Measurements from ENCODE around the gene CNTNAP5. TPM values are rescaled to one million over a fixed set of nuclear protein-coding genes. Genes with fewer than 3 reads are reported as not detected.

Gene CNTNAP5
- total and polyA plus RNA-seq, 9 of the 15 experiments (the other 6 are each of a cell fraction or from before 2014, with no cell fraction given): not detected

DNA sequence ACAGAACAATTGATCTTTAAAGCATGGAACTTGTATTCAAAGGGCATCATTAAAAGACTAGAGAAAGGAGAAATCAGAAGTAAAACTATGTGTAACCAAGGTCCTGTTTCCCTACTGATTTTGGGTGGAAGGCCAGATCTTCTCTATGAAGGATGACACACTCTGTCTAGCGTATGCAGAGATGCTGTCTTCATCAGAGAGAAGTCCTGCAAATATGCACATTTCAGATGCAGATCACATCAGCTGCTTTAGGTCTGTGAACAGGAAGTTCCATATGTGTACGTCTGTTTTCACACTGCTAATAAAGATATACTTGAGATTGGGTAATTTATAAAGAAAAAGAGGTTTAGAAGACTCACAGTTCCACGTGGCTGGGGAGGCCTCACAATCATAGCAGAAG lies 857.3 kb downstream of the CNTNAP5 start:
- CTCF ChIA-PET (ENCODE audit: low intra/inter-chr PET ratio): no interaction called here
- no peak overlapping the region for H3K27ac ChIP-seq (ENCODE audit: extremely low read depth, low read depth, low read length)
- no TSS peak for BruUV-seq (replicated peaks)
- no peak overlapping the region for H3K9ac ChIP-seq (ENCODE audit: insufficient read depth in 1 of 2, low read depth in 2 of 2, low read length in 2 of 2)
- no peak overlapping the region for H3K4me2 ChIP-seq (ENCODE audit: insufficient read depth, low read length)
- H3K4me3 ChIP-seq: no peak overlapping the region
- FAIRE-seq (no peak), DNase-seq (ENCODE audit: extremely low read depth in 1 of 4, low spot score in 3 of 4) (no peak), ATAC-seq (no peak)
- H2AFZ ChIP-seq (ENCODE audit: low read depth, low read length): no peak overlapping the region
- no peaks in the 10 kb centered on the region; the same call in 1 of the 2 replicates for H3K9me3 ChIP-seq (replicated peaks; ENCODE audit: control insufficient read depth, insufficient read depth, low read depth, low read length)
- no peaks in the 10 kb centered on the region for H4K20me1 ChIP-seq (replicated peaks; ENCODE audit: control insufficient read depth, insufficient read depth, low read length)
- no peaks in the 10 kb centered on the region for H3K9me1 ChIP-seq (ENCODE audit: control insufficient read depth, insufficient read depth, low read length)
- H3K27me3 ChIP-seq (ENCODE audit: control insufficient read depth in 2 of 2, insufficient read depth in 2 of 2, low read length in 2 of 2): no peaks in the 10 kb centered on the region
- no peaks in the 10 kb centered on the region for H3K79me2 ChIP-seq (ENCODE audit: control insufficient read depth, insufficient read depth, low read length)
- WGBS (ENCODE audit: insufficient coverage, low coverage, missing lambda C conversion rate): 2% methylated on average over 3 of the region's 3 CpGs
- no peaks in the 10 kb centered on the region for H3K36me3 ChIP-seq (ENCODE audit: control insufficient read depth, insufficient read depth, low read length)
- H3K4me1 ChIP-seq (replicated peaks in 1 of 2; ENCODE audit: control insufficient read depth in 2 of 2, insufficient read depth in 2 of 2, low read length in 2 of 2): no peaks in the 10 kb centered on the region
- POLR2A ChIA-PET: no interaction called here
- intact Hi-C loops (cut with micrococcal nuclease): no loop called here
- in situ Hi-C loops (cut with MboI): no loop called here
- no peak for TF ChIP-seq SAFB (IDR thresholded peaks at IDR 0.05; ENCODE audit: borderline replicate concordance, low read depth, low read length)
- no peak for TF ChIP-seq STAT5A (IDR thresholded peaks at IDR 0.05; ENCODE audit: borderline replicate concordance, low read length)
- no peak for TF ChIP-seq KAT7 (CRISPR knock-in tag; IDR thresholded peaks at IDR 0.05; ENCODE audit: borderline replicate concordance)
- no peak for TF ChIP-seq ZNF384 (IDR thresholded peaks at IDR 0.05; ENCODE audit: low read depth, low read length)
- TF ChIP-seq, protein P1, sequence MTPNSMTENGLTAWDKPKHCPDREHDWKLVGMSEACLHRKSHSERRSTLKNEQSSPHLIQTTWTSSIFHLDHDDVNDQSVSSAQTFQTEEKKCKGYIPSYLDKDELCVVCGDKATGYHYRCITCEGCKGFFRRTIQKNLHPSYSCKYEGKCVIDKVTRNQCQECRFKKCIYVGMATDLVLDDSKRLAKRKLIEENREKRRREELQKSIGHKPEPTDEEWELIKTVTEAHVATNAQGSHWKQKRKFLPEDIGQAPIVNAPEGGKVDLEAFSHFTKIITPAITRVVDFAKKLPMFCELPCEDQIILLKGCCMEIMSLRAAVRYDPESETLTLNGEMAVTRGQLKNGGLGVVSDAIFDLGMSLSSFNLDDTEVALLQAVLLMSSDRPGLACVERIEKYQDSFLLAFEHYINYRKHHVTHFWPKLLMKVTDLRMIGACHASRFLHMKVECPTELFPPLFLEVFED (CRISPR knock-in tag; conservative IDR thresholded peaks at IDR 0.05): no peak
- TF ChIP-seq NFIC (IDR thresholded peaks at IDR 0.05): no peak
- TF ChIP-seq, protein P2, sequence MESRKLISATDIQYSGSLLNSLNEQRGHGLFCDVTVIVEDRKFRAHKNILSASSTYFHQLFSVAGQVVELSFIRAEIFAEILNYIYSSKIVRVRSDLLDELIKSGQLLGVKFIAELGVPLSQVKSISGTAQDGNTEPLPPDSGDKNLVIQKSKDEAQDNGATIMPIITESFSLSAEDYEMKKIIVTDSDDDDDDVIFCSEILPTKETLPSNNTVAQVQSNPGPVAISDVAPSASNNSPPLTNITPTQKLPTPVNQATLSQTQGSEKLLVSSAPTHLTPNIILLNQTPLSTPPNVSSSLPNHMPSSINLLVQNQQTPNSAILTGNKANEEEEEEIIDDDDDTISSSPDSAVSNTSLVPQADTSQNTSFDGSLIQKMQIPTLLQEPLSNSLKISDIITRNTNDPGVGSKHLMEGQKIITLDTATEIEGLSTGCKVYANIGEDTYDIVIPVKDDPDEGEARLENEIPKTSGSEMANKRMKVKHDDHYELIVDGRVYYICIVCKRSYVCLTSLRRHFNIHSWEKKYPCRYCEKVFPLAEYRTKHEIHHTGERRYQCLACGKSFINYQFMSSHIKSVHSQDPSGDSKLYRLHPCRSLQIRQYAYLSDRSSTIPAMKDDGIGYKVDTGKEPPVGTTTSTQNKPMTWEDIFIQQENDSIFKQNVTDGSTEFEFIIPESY (CRISPR knock-in tag; IDR thresholded peaks at IDR 0.05): no peak
- TF ChIP-seq SIN3A (IDR thresholded peaks at IDR 0.05; ENCODE audit: borderline replicate concordance in 2 of 2, control insufficient read depth in 1 of 2, low read depth in 2 of 2, low read length in 2 of 2): no peak
- TF ChIP-seq SIRT6 (IDR thresholded peaks at IDR 0.05; ENCODE audit: low read depth, low read length): no peak
- TF ChIP-seq ZNF324 (CRISPR knock-in tag; IDR thresholded peaks at IDR 0.05): no peak
- TF ChIP-seq, protein P3, sequence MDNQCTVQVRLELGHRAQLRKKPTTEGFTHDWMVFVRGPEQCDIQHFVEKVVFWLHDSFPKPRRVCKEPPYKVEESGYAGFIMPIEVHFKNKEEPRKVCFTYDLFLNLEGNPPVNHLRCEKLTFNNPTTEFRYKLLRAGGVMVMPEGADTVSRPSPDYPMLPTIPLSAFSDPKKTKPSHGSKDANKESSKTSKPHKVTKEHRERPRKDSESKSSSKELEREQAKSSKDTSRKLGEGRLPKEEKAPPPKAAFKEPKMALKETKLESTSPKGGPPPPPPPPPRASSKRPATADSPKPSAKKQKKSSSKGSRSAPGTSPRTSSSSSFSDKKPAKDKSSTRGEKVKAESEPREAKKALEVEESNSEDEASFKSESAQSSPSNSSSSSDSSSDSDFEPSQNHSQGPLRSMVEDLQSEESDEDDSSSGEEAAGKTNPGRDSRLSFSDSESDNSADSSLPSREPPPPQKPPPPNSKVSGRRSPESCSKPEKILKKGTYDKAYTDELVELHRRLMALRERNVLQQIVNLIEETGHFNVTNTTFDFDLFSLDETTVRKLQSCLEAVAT (IDR thresholded peaks at IDR 0.05): no peak
- TF ChIP-seq, protein P4, sequence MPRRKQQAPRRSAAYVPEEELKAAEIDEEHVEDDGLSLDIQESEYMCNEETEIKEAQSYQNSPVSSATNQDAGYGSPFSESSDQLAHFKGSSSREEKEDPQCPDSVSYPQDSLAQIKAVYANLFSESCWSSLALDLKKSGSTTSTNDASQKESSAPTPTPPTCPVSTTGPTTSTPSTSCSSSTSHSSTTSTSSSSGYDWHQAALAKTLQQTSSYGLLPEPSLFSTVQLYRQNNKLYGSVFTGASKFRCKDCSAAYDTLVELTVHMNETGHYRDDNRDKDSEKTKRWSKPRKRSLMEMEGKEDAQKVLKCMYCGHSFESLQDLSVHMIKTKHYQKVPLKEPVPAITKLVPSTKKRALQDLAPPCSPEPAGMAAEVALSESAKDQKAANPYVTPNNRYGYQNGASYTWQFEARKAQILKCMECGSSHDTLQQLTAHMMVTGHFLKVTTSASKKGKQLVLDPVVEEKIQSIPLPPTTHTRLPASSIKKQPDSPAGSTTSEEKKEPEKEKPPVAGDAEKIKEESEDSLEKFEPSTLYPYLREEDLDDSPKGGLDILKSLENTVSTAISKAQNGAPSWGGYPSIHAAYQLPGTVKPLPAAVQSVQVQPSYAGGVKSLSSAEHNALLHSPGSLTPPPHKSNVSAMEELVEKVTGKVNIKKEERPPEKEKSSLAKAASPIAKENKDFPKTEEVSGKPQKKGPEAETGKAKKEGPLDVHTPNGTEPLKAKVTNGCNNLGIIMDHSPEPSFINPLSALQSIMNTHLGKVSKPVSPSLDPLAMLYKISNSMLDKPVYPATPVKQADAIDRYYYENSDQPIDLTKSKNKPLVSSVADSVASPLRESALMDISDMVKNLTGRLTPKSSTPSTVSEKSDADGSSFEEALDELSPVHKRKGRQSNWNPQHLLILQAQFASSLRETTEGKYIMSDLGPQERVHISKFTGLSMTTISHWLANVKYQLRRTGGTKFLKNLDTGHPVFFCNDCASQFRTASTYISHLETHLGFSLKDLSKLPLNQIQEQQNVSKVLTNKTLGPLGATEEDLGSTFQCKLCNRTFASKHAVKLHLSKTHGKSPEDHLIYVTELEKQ (CRISPR knock-in tag; IDR thresholded peaks at IDR 0.05): no peak
- no peak for TF ChIP-seq DMBX1 (CRISPR knock-in tag; IDR thresholded peaks at IDR 0.05; ENCODE audit: borderline replicate concordance)
- no peak for TF ChIP-seq ZSCAN32 (CRISPR knock-in tag; IDR thresholded peaks at IDR 0.05)
- no peak for TF ChIP-seq NUFIP1 (IDR thresholded peaks at IDR 0.05; ENCODE audit: partially characterized antibody)
- TF ChIP-seq ZNF707 (CRISPR knock-in tag; conservative IDR thresholded peaks at IDR 0.05): no peak

Measured in K562 (cell line).